ENCODE data around the gene ALDH2. TPM values are rescaled to one million over a fixed set of nuclear protein-coding genes. Genes with fewer than 3 reads are reported as not detected.

Gene ALDH2
- total and polyA plus RNA-seq, 10 of the 15 experiments (the other 5 are each of a cell fraction or from before 2014, with no cell fraction given): 1.4 to 16.4 (median 8.7) TPM

DNA sequence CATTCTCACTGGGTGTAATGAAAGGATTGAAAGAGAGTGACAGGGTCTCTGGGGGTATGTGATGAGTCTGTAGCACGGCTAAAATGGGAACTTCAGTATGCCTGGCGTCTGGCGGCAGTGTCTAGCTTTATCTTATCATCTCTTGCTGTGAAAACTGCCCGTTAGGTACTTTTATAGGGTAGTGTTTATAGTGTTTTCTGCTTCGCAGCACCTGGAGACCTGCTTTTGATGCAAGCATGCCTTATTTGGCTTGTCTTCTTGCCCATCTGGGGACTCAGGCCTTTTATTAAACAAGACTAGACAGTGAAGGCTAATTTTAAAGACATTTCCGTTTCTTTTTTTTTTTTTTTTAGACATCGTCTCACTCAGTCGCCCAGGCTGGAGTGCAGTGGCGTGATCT is 36.3 kb upstream of the ALDH2 start:
- intact Hi-C loops (cut with micrococcal nuclease; ENCODE audit: unreplicated experiment): no loop called here
- Histone ChIP-seq H3K9me3 (replicated peaks; ENCODE audit: control insufficient read depth, insufficient read depth, low read length) (no peaks in the 10 kb centered on the region), H3K79me2 (ENCODE audit: control insufficient read depth, insufficient read depth, low read length) (no peaks in the 10 kb centered on the region), H2AFZ (ENCODE audit: control insufficient read depth, low read depth, low read length) (peak overlapping the region; percentile 59), H4K20me1 (ENCODE audit: control insufficient read depth, insufficient read depth) (no peaks in the 10 kb centered on the region), H3K36me3 (ENCODE audit: control insufficient read depth in 2 of 2, insufficient read depth in 2 of 2, low read length in 1 of 2) (peaks cover 0 to 3% of the 10 kb centered on the region in 2 experiments; a peak in 1 of 4 replicates), H3K4me3 (no peak overlapping the region), H3K4me2 (ENCODE audit: control insufficient read depth, insufficient read depth) (no peak overlapping the region), H3K27me3 (replicated peaks in 1 of 2; ENCODE audit: control insufficient read depth in 2 of 2, insufficient read depth in 2 of 2, low read length in 1 of 2) (no peaks in the 10 kb centered on the region), H3K4me1 (ENCODE audit: control insufficient read depth, insufficient read depth, low read length) (no peaks in the 10 kb centered on the region), H3K9ac (ENCODE audit: control insufficient read depth, insufficient read depth, low read length) (no peak overlapping the region), H3K27ac (ENCODE audit: control insufficient read depth, insufficient read depth) (no peak overlapping the region)
- ChIA-PET POLR2A (no interaction called here), SMC1A (ENCODE audit: uncharacterized antibody, unreplicated experiment) (no interaction called here), RAD21 (ENCODE audit: unreplicated experiment) (no interaction called here), CTCF (interaction anchor here (0.6 to 0.9 kb wide), 2 partner anchors 14 to 451 kb away, joined by 3 read pairs; no protein-coding TSS in a partner anchor)
- no peak for FAIRE-seq
- WGBS (ENCODE audit: insufficient coverage, insufficient replicate concordance, low lambda C conversion rate, missing lambda C conversion rate): 8% methylated on average over 6 of the region's 9 CpGs
- no TSS peak for BruUV-seq (replicated peaks)
- TF ChIP-seq FOXK2 (IDR thresholded peaks at IDR 0.05) (no peak), SRF (IDR thresholded peaks at IDR 0.05; ENCODE audit: low read depth in 2 of 2, low read length in 2 of 2) (peak; percentile 47 to 81; a peak in 3 of 4 replicates)
- in situ Hi-C loops (cut with MboI): no loop called here
- DNase-seq (ENCODE audit: low read depth, low spot score): no peak
- no peak for ATAC-seq

DNA sequence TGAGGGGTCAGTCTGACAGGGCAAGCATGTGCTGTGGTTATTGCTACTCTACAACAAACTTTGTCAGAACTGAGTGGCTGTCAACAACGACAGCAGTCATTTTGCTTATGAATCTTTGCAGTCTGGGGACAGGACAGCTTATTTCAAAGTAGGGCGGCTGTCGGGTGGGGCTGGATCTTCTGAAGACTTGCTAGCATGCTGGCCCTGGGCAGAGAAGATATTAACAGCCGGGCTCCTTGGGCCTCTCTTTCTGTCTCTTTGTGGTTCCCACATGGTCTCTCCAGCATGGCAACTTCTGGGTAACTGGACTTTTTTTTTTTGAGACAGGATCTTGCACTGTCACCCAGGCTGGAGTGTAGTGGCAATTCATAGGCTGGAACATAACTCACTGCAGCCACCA is 33.9 kb upstream of the ALDH2 start:
- no TSS peak for BruUV-seq (replicated peaks)
- WGBS (ENCODE audit: insufficient coverage, insufficient replicate concordance, low lambda C conversion rate, missing lambda C conversion rate): 79% methylated on average over 4 of the region's 4 CpGs
- no peak overlapping the region for H3K9ac ChIP-seq (ENCODE audit: control insufficient read depth, insufficient read depth, low read length)

More for the DNA sequence above, 33.9 kb upstream of the ALDH2 start:
- H3K79me2 ChIP-seq (ENCODE audit: control insufficient read depth, insufficient read depth, low read length): no peaks in the 10 kb centered on the region
- SMC1A ChIA-PET (ENCODE audit: uncharacterized antibody, unreplicated experiment): no interaction called here
- in situ Hi-C loops (cut with MboI): no loop called here
- H3K27me3 ChIP-seq (replicated peaks in 1 of 2; ENCODE audit: control insufficient read depth in 2 of 2, insufficient read depth in 2 of 2, low read length in 1 of 2): no peaks in the 10 kb centered on the region
- RAD21 ChIA-PET (ENCODE audit: unreplicated experiment): no interaction called here
- POLR2A ChIA-PET: no interaction called here
- H3K4me3 ChIP-seq: no peak overlapping the region
- no peak for ATAC-seq
- peaks cover 0 to 6% of the 10 kb centered on the region in 2 experiments; a peak in 2 of 4 replicates for H3K36me3 ChIP-seq (ENCODE audit: control insufficient read depth in 2 of 2, insufficient read depth in 2 of 2, low read length in 1 of 2)
- CTCF ChIA-PET: no interaction called here
- H3K4me1 ChIP-seq (ENCODE audit: control insufficient read depth, insufficient read depth, low read length): no peaks in the 10 kb centered on the region
- H2AFZ ChIP-seq (ENCODE audit: control insufficient read depth, low read depth, low read length): no peak overlapping the region
- FAIRE-seq: no peak
- TF ChIP-seq TCF12 (IDR thresholded peaks at IDR 0.05; ENCODE audit: low read depth, low read length) (no peak), TCF3 (IDR thresholded peaks at IDR 0.05; ENCODE audit: borderline replicate concordance, insufficient read depth, low read depth, low read length) (no peak), FOXM1 (IDR thresholded peaks at IDR 0.05; ENCODE audit: low read depth, low read length) (no peak), IRF4 (IDR thresholded peaks at IDR 0.05; ENCODE audit: low read depth, low read length) (no peak), TARDBP (IDR thresholded peaks at IDR 0.05; ENCODE audit: borderline replicate concordance) (no peak), RUNX3 (IDR thresholded peaks at IDR 0.05; ENCODE audit: low read length) (no peak)
- H3K9me3 ChIP-seq (replicated peaks; ENCODE audit: control insufficient read depth, insufficient read depth, low read length): no peaks in the 10 kb centered on the region
- DNase-seq (ENCODE audit: low read depth, low spot score): no peak
- no peak overlapping the region for H3K4me2 ChIP-seq (ENCODE audit: control insufficient read depth, insufficient read depth)
- H4K20me1 ChIP-seq (ENCODE audit: control insufficient read depth, insufficient read depth): no peaks in the 10 kb centered on the region
- intact Hi-C loops (cut with micrococcal nuclease; ENCODE audit: unreplicated experiment): no loop called here
- no peak overlapping the region for H3K27ac ChIP-seq (ENCODE audit: control insufficient read depth, insufficient read depth)

All from GM12878 (cell line).